SU-DHL-6 (cell line): Measurements from ENCODE around the gene BRIP1.

Source experiments
- EZH2phosphoT487 ChIP-seq: fragments of 200-600 bp; sonication (generic), shearing (Covaris generic); conservative IDR thresholded peaks from 2 replicates; pipeline ENCODE4 v1.6.1; 2018; ENCODE audit warnings: mild to moderate bottlenecking, antibody characterized with exemption, low read length, moderate library complexity, mixed read lengths
- TF ChIP-seq, protein P1 (sequence below): fragments of 200-600 bp; sonication (generic); IDR thresholded peaks from one replicate; pipeline ENCODE4 v1.5.1; 2017; ENCODE audit warnings: antibody characterized with exemption, mild to moderate bottlenecking, low read length, moderate library complexity; ENCODE audit not compliant: insufficient read depth, poor library complexity, severe bottlenecking

DNA sequence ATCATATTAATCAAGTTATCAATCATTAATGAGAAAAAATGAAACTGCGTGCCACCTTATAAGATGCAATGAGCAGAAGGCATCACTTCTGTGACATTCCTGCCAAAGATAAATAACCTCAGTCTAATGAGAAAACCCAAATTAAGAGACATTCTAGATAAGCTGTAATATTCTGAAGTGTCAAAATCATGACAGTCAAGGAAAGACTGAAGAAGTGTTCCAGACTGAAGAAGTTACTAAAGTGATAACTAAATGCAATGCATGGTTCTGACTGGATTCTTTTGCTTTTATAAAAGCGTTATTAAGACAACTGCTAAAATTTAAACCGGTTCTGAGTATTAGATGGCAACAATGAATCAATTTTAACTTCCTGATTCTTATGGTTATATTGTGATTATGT, 30.9 kb downstream of the BRIP1 start:
- TF ChIP-seq, protein P1, sequence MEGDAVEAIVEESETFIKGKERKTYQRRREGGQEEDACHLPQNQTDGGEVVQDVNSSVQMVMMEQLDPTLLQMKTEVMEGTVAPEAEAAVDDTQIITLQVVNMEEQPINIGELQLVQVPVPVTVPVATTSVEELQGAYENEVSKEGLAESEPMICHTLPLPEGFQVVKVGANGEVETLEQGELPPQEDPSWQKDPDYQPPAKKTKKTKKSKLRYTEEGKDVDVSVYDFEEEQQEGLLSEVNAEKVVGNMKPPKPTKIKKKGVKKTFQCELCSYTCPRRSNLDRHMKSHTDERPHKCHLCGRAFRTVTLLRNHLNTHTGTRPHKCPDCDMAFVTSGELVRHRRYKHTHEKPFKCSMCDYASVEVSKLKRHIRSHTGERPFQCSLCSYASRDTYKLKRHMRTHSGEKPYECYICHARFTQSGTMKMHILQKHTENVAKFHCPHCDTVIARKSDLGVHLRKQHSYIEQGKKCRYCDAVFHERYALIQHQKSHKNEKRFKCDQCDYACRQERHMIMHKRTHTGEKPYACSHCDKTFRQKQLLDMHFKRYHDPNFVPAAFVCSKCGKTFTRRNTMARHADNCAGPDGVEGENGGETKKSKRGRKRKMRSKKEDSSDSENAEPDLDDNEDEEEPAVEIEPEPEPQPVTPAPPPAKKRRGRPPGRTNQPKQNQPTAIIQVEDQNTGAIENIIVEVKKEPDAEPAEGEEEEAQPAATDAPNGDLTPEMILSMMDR, result no peak
- no peak for TF ChIP-seq EZH2phosphoT487
